ENCODE measurements around the gene RBBP4.
"Not testable (repeated sequence)": the region's sequence is repeated elsewhere in the genome, so short reads cannot be mapped to it uniquely, and the experiment has no call there.

Gene RBBP4

GRCh38 chr1:32706491-32706890 is 55.5 kb downstream of the RBBP4 start:
- Histone ChIP-seq H3F3A (ENCODE audit: low read depth) (no peaks in the 10 kb centered on the region), H3K36me3 (ENCODE audit: insufficient read depth, low read length) (no peaks in the 10 kb centered on the region), H3K4me1 (ENCODE audit: insufficient read depth, low read length, poor library complexity, severe bottlenecking) (no peaks in the 10 kb centered on the region), H3K9me2 (replicated peaks; ENCODE audit: low read depth, low read length) (no peaks in the 10 kb centered on the region), H3K4me3 (ENCODE audit: low read length, poor library complexity, severe bottlenecking) (no peak overlapping the region), H3K27me3 (ENCODE audit: insufficient read depth, low read length, poor library complexity, severe bottlenecking) (no peaks in the 10 kb centered on the region), H3K4me2 (ENCODE audit: low read depth, low read length, poor library complexity, severe bottlenecking) (no peak overlapping the region), H3K9ac (ENCODE audit: low read depth, low read length, poor library complexity, severe bottlenecking) (no peak overlapping the region), H4K20me1 (ENCODE audit: insufficient read depth, low read length, poor library complexity, severe bottlenecking) (no peaks in the 10 kb centered on the region), H3K79me2 (ENCODE audit: insufficient read depth, low read length) (no peaks in the 10 kb centered on the region), H2AFZ (ENCODE audit: low read length) (no peak overlapping the region), H3K9me3 (ENCODE audit: insufficient read depth, low read depth, low read length) (no peaks in the 10 kb centered on the region)
- TF ChIP-seq EZH2phosphoT487 (IDR thresholded peaks at IDR 0.05; ENCODE audit: borderline replicate concordance) (no peak), CTCF (conservative IDR thresholded peaks at IDR 0.05; ENCODE audit: low read length) (no peak)

GRCh38 chr1:32709075-32709474 is 58.1 kb downstream of the RBBP4 start:
- H3K36me3 ChIP-seq (ENCODE audit: insufficient read depth, low read length): no peaks in the 10 kb centered on the region
- no peaks in the 10 kb centered on the region for H3K9me3 ChIP-seq (ENCODE audit: insufficient read depth, low read depth, low read length)
- H3K79me2 ChIP-seq (ENCODE audit: insufficient read depth, low read length): no peaks in the 10 kb centered on the region
- TF ChIP-seq EZH2phosphoT487 (IDR thresholded peaks at IDR 0.05; ENCODE audit: borderline replicate concordance) (no peak), CTCF (conservative IDR thresholded peaks at IDR 0.05; ENCODE audit: low read length) (no peak)
- no peak overlapping the region for H3K9ac ChIP-seq (ENCODE audit: low read depth, low read length, poor library complexity, severe bottlenecking)
- H3F3A ChIP-seq (ENCODE audit: low read depth): no peaks in the 10 kb centered on the region
- H3K4me3 ChIP-seq (ENCODE audit: low read length, poor library complexity, severe bottlenecking): no peak overlapping the region
- peaks cover 3% of the 10 kb centered on the region for H3K4me1 ChIP-seq (ENCODE audit: insufficient read depth, low read length, poor library complexity, severe bottlenecking)
- no peaks in the 10 kb centered on the region for H3K9me2 ChIP-seq (replicated peaks; ENCODE audit: low read depth, low read length)
- H4K20me1 ChIP-seq (ENCODE audit: insufficient read depth, low read length, poor library complexity, severe bottlenecking): no peaks in the 10 kb centered on the region
- H2AFZ ChIP-seq (ENCODE audit: low read length): no peak overlapping the region
- no peaks in the 10 kb centered on the region for H3K27me3 ChIP-seq (ENCODE audit: insufficient read depth, low read length, poor library complexity, severe bottlenecking)
- no peak overlapping the region for H3K4me2 ChIP-seq (ENCODE audit: low read depth, low read length, poor library complexity, severe bottlenecking)

- H3K36me3 ChIP-seq (ENCODE audit: insufficient read depth, low read length): no peaks in the 10 kb centered on the region
- TF ChIP-seq CTCF (conservative IDR thresholded peaks at IDR 0.05; ENCODE audit: low read length): peak; percentile 32; the same call in 1 of the 2 replicates
- no peak for TF ChIP-seq EZH2phosphoT487 (IDR thresholded peaks at IDR 0.05; ENCODE audit: borderline replicate concordance)
- H3K27me3 ChIP-seq (ENCODE audit: insufficient read depth, low read length, poor library complexity, severe bottlenecking): no peaks in the 10 kb centered on the region
- H3K79me2 ChIP-seq (ENCODE audit: insufficient read depth, low read length): no peaks in the 10 kb centered on the region
- H2AFZ ChIP-seq (ENCODE audit: low read length): no peak overlapping the region
- H3K9ac ChIP-seq (ENCODE audit: low read depth, low read length, poor library complexity, severe bottlenecking): no peak overlapping the region
- no peak overlapping the region for H3K4me3 ChIP-seq (ENCODE audit: low read length, poor library complexity, severe bottlenecking)
- H3K4me1 ChIP-seq (ENCODE audit: insufficient read depth, low read length, poor library complexity, severe bottlenecking): peaks cover 3% of the 10 kb centered on the region
- no peaks in the 10 kb centered on the region for H3F3A ChIP-seq (ENCODE audit: low read depth)
- H4K20me1 ChIP-seq (ENCODE audit: insufficient read depth, low read length, poor library complexity, severe bottlenecking): no peaks in the 10 kb centered on the region
- H3K4me2 ChIP-seq (ENCODE audit: low read depth, low read length, poor library complexity, severe bottlenecking): no peak overlapping the region
- no peaks in the 10 kb centered on the region for H3K9me3 ChIP-seq (ENCODE audit: insufficient read depth, low read depth, low read length)
- no peaks in the 10 kb centered on the region for H3K9me2 ChIP-seq (replicated peaks; ENCODE audit: low read depth, low read length)
Measured at GRCh38 chr1:32709476-32709875, 58.5 kb downstream of the RBBP4 start.

- not testable (repeated sequence) for H3K4me2 ChIP-seq (ENCODE audit: low read depth, low read length, poor library complexity, severe bottlenecking)
Measured at GRCh38 chr1:32711221-32711620, 60.2 kb downstream of the RBBP4 start.

More at GRCh38 chr1:32711221-32711620, 60.2 kb downstream of the RBBP4 start:
- not testable (repeated sequence) for H3K36me3 ChIP-seq (ENCODE audit: insufficient read depth, low read length); H3K9me2 ChIP-seq (replicated peaks; ENCODE audit: low read depth, low read length); H3K79me2 ChIP-seq (ENCODE audit: insufficient read depth, low read length); H3K9me3 ChIP-seq (ENCODE audit: insufficient read depth, low read depth, low read length); H3F3A ChIP-seq (ENCODE audit: low read depth); H3K9ac ChIP-seq (ENCODE audit: low read depth, low read length, poor library complexity, severe bottlenecking); H3K4me1 ChIP-seq (ENCODE audit: insufficient read depth, low read length, poor library complexity, severe bottlenecking); H2AFZ ChIP-seq (ENCODE audit: low read length); H3K27me3 ChIP-seq (ENCODE audit: insufficient read depth, low read length, poor library complexity, severe bottlenecking); H4K20me1 ChIP-seq (ENCODE audit: insufficient read depth, low read length, poor library complexity, severe bottlenecking); H3K4me3 ChIP-seq (ENCODE audit: low read length, poor library complexity, severe bottlenecking)

Data from Loucy (cell line).